NOMO-1 treated with DMSO at 0.1 percent for 48 hours (cell line): ENCODE measurements around the gene SNAPC4.
A peak's percentile ranks its signal among the peaks of the same experiment; 100 is the strongest.

Source experiments
- DNase-seq: peaks from one replicate; lab custom pipeline; 2025; ENCODE audit not compliant: unreplicated experiment; lab: John Stamatoyannopoulos, UW

Gene SNAPC4

DNA sequence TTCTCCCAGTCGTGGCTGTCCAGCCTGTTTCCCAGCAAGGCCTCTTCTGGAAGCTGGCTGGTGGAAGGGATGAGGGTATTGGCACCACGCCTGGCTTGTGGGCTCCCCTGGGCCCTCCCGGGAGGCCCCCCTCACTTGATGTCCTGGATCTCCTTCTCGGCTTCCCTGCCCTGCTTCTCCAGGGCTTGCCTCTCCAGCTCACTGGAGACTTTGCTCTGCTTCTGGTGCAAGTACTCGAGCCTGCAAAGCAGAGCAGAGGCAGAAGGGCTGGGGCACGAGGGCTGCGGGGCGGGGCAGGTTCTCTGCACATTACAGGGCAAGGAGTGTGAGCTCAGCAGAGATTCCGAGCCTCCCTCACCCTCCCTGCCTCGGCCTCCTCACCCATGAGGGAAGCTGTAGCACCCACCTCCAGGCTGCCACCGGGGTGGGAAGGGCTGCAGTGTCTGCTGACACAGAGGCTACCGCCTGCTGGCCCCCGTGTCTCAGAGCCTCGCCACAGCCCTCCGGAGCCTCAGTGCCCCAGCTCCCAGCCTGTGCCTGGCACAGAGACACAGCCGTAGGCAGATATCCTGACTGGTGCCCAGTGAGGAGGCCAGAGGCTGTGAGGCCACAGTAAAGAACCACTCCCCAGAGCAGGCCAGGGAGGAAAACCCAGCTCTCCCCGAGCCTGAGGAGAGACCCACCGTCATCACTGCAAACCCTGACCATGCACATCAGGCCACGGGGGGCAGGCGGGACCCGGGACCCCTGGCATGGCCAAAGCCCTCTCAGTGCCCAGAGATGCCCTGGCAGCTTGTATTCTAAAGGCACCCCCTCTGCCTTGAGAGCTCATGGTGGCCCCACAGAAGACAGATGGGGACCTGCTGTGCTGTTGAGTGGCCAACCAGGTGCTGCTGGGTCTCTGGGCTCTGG is 7.2 kb downstream of the SNAPC4 start:
- DNase-seq, result no peak

DNA sequence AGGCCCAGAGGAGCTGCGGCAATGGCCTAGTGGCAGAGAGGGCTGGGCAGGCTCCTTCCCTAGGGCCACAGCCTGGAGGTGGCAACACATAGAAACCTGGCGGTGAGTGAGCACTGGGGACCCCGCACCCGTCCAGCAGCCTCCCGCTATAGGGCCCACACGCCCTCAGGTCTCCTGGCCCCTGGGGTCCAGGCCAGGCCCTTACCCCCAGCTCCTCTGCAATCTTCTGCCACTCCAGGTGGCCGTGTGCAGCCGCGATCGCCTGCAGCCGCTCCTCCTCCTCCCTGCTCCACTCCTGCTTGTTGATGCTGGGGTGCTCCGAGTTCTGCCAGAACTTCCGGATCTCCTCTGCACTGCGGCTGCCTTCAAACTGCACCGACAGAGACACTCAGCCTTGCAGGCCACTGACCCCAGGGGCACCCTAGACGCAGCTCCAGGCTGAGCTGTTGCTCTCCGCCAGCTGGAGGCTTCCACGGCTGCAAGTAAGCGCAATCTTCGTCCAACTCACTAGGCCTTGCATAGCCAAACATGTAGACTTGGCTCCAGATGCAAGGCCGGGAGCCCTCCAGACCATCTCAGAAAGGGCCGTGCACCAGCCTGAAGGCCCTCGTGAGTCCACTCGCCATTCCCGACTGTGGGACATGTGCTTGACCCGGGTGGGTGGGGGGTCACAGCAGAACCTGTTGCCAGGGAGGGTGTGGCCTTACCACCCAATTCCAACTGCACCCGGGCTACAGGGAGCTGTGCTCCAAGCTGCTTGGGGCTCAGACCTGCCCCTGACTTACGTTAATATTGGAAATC is 8.0 kb downstream of the SNAPC4 start:
- DNase-seq, result no peak

GRCh38 chr9:136389396-136389795 is 10.6 kb downstream of the SNAPC4 start:
- no peak for DNase-seq

- DNase-seq, result no peak
Measured at GRCh38 chr9:136387217-136387616, 12.8 kb downstream of the SNAPC4 start.

GRCh38 chr9:136386018-136386417 is 14.0 kb downstream of the SNAPC4 start:
- DNase-seq, result peak; percentile 97

- peak; percentile 84 for DNase-seq
Measured at GRCh38 chr9:136385015-136385414, 15.0 kb downstream of the SNAPC4 start.

DNA sequence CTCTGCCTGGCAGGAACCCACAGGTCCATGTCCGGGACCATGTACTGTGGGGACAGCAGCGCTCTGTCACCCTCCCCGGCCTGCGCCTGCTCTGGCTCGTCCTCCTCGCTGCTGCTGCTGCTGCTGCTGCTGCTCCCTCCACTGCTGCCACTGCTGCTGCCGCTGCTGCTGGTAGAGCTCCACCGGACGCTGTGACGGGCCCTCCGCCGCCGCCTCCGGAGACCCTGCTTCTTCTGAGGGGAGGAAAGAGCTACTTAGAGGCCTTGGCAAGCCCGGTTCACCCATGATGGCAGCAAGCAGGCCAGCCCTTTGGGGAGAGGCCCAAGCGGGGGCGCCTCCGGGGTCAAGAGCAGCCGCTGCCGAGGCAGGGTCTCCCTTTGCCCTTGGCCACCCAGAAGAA is 16.5 kb downstream of the SNAPC4 start:
- DNase-seq, result no peak

DNA sequence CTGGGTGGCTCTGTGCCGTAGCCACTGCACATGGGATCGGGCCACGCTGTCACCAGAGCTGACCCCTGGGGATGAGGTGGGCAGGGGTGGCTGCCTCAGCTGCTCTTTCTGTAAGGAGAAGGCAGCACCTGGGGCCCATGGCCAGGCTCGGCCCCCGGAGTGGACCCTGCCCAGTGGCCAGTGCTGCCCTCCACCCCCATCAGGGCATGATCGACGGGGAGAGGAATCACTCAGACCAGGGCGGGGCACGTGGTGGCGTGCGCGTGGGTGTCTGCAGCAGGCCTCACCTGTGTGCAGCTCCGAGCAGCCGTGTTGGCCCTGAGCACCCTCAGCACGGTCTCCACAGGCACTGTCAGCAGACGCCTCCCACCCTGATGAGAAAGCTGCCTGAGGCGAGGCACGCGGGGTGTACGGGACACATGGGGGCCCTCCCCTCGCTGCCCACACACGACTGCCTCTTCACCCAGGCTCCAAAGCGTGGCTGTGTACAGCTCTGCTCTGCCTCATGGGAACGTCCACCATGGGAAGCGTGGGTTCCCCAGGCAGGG is 17.9 kb downstream of the SNAPC4 start:
- DNase-seq, result no peak

DNA sequence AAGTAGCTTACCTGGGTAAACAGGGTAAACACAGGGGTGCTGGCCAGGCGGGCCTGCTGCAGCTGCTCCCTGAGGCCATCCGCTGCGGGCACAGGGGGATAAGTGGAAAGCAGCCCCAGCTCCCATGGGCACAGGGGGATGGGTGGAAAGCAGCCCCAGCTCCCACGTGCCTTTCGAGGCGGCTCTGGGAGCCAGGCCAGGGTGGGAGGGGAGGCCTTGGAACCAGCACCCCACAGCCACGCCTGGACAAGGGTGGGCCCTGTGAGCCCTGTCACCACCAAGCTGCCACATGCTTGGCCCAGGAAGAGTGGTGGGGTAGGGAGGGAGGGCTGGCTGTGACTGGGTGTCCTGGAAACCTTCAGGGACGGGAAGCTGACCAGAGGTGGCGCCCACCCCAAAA is 18.7 kb downstream of the SNAPC4 start:
- no peak for DNase-seq

- no peak for DNase-seq
Measured at GRCh38 chr9:136380381-136380780, 19.6 kb downstream of the SNAPC4 start.

GRCh38 chr9:136379891-136380290 is 20.1 kb downstream of the SNAPC4 start:
- DNase-seq, result no peak

GRCh38 chr9:136379401-136379800 is 20.6 kb downstream of the SNAPC4 start:
- DNase-seq, result no peak

DNA sequence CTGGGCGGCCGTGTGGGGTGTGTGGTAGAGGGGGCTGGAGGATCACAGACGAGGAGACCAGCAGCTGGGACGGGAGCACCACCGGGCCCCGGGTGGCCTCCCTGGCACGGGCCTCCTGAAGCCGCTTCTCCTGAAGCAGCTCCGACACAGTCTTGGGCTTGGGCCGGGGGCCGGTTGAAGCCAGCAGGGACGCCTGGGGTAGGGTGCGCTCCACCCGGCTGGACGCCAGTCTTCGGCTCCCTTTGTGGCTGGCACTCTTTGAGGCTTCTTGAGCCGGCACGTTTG is 21.0 kb downstream of the SNAPC4 start:
- DNase-seq, result no peak

GRCh38 chr9:136378170-136379002 is 21.6 kb downstream of the SNAPC4 start:
- DNase-seq, result no peak

- no peak for DNase-seq
Measured at GRCh38 chr9:136377341-136378169, 22.4 kb downstream of the SNAPC4 start.

DNA sequence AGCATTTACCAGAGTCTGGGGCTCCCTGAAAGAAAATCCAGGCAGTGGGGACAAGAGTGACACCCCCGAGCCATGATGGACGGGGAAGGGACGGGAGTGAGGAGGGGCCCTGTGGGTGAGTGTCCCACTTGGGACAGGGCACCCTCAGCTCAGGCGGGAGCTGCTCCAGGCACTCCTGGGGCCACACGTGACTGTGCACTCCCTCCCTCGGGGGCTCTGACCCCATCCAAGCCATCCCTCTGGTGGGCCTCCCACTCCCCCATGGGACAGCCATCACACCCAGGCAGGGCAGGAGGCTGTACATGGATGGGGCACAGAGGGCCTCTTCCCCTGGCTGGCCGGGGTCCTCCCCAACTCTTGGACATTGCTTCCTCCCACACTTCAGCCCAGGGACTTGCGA is 23.5 kb downstream of the SNAPC4 start:
- DNase-seq, result no peak

DNA sequence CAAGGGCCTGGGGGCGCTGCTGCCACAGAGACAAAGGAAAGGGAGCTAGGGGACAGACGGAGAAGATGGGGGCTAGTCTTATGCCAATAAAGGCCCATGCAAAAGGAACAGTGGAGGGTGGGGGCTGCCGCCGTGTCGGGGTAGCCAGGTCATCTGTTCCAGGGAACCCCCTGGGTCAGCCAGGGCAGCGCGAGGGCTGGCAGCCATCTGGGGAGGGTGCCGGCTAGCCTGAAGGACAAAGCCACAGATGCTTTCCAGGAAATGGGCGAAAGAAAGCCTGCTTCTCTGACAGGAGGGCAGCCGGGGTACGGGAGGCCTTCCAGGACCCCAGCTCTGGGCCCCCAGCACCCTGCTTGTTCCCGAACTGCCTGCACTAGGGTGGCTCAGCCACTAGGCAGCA is 24.9 kb downstream of the SNAPC4 start:
- DNase-seq, result no peak

GRCh38 chr9:136374183-136374575 is 25.8 kb downstream of the SNAPC4 start:
- no peak for DNase-seq

GRCh38 chr9:136373300-136374182 is 26.4 kb downstream of the SNAPC4 start, which contains the start of gene CARD9:
TSS of gene CARD9 (minus strand) at chr9:136373669. CDS start at chr9:136372078, 1,591 bp downstream.
- DNase-seq, result peak; percentile 87
